NCI-H1105 treated with DMSO at 0.1 percent for 48 hours (cell line): ENCODE measurements around the gene PDZRN3.
A peak's percentile ranks its signal among the peaks of the same experiment; 100 is the strongest.
"Not testable (repeated sequence)": the region's sequence is repeated elsewhere in the genome, so short reads cannot be mapped to it uniquely, and the experiment has no call there.

Experiments used
- DNase-seq: peaks from one replicate; lab custom pipeline; 2025; lab: John Stamatoyannopoulos, UW

Gene PDZRN3

DNA sequence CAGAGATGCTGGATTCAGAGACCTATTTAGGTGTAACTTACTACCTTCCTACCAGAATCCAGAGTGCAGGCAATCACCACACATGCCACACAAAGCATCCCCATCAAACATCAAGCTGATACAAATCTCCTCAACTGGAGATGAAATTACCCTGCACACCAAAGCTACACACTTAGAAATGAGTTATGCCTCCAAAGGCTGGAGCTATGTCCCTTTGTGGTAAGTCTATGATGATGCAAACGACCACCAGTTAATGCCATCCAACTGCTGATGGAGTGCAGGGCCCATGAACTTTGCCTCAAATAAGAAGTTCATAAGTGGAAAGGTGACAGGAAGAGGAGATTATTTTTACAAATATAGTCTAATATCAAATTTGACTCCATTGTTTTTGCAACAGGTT is 38.1 kb downstream of the PDZRN3 start:
- no peak for DNase-seq

DNA sequence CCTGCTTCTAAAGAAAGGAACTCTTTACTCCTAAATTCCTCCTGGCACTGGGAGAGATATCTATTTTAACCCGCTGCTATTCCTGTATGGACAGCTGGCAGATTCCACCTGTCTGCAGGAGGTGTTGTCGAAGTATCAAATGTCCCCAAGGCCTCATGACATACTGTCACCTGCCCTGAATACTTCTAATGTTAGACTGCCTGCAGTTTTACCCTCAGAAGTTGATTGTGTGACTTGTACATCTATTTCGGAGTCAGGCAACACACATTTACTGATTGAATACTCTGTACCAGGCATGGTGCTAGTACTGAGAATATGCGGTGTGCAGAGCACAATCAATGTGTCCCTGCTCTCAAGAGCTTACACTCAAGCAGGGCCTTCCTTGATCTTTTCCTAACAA is 38.6 kb downstream of the PDZRN3 start:
- DNase-seq, result no peak

DNA sequence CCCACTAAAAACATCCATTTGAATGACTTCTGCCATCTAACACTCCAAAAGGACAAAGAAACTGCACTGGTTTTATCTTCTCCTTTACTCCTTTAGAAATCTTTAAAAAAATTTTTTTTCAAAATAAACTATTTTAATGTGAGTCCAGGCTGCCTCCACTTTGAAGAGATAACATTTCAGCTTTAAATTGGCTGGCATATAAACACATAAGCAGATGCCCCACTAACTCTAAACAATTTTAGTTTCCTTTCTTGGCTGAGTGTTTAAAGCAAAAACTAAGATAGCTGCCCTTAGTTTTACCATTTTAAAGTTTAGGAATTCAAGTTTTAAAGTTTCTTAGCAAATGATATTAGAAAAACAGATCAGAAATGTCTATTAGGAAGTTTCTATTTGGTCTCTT is 39.9 kb downstream of the PDZRN3 start:
- DNase-seq, result no peak

DNA sequence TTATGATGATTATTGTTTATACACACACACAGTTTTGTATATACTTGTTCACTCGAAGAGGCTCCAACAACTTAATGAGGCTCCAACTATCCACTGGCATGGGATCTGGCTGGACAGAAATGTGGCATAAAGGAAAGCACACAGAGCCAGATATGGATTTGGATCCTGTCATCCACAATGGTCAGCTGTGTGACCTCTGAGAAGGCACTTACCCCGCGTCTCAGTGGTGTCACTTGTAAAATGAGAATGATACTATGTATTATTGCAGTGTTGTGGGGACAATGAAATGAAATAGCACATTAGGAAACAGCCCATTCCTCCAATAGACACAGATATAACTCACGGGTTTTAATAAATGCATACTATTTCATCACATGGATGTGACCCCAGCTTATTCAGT is 42.2 kb downstream of the PDZRN3 start:
- DNase-seq, result no peak

DNA sequence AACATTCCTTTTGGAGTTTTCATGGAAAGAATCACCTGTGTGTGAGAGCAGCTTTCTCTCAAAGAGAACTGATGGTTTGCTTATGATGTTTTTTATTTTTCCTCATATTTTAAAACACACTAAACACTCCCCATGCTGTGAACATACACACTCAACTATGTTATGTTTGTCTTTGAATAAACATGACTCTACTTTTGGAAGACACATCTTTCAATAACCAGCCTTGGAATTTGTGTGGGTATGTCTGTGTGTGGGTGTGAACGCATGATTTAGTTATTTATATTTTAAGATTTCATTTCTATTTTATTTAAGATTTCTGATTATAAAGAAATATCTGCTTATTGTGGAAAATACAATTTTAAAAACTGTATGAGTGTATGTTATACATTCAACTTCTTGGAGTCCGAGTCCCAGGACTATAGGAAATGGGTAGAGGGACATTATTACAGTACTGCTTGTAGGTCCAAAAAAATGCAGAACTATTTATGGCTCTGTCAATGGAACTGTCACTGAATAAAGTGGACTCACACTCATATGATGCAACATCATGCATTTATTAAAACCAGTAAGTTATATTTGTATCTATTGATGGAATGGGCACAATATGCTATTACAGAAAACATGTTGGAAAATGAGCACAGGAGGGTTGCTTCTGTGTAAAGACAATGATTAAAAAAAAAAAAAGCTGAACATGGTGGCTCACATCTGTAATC is 43.5 kb downstream of the PDZRN3 start:
- no peak for DNase-seq

DNA sequence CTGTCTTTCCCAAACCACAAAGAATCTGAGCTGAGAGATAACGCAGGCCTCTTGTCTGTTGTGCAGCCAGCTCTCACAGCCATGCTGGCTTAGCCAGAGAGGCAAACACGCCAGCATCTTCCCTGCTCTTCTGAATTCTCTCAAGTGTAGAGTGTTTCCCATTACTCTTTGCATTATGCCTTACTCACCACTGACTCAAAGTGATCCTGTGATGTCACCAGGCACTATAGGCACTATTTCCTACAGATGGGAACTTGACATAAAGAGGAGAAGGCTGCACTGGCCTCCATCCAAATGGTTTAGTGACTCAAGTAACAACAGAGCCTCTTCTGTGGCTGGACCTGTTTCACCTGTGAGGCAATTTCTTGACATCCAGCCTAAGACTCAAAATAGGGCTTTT is 44.4 kb downstream of the PDZRN3 start:
- peak; percentile 34 for DNase-seq

DNA sequence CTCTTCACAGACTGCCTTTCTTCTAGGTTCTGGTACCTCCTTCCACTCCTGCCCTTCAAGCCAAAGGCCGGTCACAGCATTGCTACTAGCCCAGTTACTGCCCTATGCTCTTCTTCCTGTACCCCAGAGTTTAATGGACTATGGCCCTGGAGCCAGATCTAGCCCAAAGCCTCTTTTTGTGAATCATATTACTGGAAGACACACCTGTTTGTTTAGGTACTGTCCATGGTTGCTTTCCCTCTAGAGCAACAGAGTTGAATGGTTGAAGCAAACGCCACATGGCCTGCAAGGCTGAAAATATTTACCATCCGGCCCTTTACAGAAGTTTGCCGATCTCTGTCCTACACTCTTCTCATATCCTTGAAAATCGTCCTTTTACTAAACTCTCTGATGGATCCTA is 47.0 kb downstream of the PDZRN3 start:
- DNase-seq, result no peak

DNA sequence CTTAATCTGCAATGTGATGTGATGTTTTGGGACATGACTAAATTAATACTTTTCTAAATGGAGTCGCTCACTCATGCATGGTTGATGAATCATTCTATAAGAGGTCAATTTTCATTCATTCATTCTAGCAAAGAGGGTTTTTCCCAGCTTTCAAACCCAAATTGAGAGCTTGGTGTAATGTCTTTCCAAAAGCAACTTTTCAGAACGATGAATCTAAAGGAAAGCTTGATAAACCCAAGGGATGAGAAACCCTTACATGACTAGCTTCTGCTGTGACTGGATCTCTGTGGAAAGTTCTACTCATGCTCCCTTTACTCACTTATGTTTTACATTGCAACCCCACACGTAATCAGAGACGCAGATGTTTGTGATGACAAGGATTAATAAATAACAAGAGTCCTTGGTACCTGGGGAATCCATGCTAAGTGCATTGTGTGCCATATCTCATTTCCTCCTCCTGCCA is 47.7 kb downstream of the PDZRN3 start:
- DNase-seq, result no peak

DNA sequence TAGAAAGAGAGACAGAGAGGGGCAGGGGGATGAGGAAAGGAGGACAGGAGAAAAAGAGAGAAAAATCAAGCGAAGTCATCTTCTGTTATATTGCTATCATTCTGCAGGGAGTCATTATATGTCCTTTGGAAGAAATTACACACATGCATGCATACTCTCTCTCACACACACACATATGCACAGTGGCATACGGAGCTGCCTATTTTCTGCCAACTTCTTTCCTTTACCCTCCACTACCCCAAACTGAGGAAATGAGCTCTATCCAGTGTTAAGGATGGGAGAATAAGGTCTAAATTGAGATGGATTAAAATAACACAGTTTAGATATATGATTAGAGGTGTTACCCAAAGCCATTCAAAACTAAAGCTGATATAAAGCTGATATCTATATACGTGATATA is 48.8 kb downstream of the PDZRN3 start:
- no peak for DNase-seq

DNA sequence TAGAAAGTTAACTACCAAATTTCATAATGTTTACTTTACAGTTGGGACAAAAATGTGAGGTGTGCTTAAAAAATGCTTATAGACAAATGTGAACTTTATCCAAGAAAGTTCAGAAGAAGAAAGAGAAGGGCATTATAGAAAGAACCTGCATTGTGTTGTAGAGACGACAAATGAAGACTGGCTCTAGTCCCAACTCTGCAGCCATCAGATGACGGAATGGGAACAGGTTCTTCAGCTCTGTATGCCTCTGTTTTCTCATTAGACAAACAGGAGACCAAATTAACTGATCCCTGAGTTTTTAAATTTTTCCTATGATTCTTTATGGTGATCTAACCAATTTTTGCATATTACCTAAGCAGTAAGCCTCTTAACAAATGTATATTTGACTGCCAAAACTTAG is 49.2 kb downstream of the PDZRN3 start:
- no peak for DNase-seq

DNA sequence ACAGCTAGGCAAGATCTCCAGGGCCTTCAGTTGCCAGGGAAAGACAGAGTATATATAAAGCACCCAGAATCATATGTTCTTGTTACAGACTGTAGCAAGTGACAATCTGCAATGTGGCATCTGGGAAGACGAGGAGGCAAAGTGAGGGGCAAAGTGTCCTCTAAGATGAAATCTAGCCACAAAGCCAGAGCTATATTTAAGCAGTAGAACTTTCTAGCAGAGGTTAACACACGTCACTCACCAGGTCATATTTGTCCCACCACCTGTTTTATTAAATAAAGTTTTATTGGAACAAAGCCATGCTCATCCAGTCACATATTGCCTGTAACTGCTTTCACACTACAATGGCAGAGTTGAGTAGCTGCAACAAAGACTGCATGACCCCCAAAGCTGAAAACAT is 51.5 kb downstream of the PDZRN3 start:
- no peak for DNase-seq

DNA sequence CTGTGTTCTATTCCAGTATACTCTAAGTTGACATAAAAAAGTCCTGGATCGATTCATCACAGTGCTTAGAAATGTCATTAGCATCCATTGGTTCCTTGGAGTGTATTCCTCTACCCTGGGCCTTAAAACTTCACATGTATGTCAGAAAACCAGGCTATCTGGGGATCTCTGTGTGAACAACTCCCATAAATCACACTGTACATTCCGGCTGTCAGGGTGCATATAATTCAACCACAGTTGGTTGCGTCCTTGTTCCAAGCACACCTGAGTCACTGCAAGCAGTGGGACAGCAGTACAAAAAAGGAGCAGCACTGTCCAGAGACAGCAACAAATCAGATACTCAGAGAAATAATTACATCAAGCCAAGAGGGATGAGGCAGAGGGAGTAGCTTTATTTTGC is 52.4 kb downstream of the PDZRN3 start:
- DNase-seq, result no peak

DNA sequence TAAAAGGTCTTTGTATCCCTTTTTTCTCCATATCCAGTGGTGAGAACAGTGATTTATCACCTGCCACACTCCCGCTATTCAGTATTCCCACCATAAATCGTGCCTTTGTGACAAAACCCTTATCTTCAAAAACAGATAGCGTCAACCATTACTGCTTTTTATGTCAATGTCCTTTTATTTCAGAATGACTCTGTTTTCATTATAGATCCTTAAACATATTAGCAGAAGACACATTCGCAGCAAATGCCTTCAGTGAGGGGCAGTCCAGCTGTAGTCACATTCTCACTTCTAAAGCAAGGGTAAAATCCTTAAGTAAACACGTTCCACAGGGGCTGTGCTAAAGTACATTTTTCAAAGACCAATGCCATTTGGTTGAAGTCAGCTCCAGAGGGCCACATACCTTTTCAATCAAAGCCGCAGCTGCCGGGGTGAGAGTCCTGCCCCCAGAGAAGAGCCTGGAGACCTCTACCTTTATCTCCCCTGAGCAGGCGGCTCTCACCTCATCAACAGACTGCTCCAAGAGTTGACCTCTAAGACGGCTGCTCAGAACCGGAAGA is 53.4 kb downstream of the PDZRN3 start:
- no peak for DNase-seq

DNA sequence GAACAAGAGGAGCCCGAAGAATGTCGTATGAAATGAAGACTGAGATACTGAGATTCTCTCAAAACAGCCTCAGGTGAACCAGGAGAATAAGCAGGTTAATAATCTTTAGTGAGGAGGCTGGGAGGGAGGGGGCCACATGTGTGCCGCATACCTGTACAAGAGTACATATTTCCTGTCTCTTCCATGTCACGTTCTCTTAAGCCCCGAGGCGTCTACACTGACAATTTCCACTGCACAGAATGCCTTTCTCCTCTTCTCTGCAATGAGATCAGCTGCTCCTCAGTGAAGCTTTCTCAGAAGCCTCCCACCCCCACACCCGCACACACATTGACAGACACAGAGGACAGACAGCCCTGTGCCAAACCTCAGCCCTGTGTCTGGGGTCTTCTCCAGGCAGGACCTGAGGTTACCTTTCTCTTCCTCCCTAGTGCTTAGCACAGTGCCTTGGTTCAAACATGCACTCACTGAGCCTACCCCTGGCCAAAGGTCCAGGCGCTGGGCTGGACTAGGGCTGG is 55.4 kb downstream of the PDZRN3 start:
- no peak for DNase-seq

DNA sequence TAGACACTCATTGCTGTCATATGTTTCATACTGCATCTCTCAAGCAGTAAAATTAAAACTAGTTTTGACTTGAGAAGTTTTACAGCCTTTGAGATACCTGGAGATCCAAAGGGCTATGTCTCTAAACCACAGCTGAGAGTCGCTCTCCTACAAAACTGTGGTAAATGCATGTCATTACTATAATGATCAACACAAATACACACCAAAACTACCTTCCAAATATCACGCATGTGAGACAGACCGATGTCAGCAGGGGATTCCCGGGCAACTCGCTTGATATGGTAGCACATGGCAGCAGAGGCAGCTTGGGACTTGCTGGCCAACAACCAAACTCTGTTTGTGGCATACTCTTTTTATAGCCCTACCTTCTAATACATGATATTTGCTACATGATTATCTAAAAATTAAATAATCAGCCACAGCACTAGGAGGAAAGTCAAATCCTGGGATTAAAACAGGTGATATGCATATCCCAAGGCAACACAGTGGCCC is 56.3 kb downstream of the PDZRN3 start:
- DNase-seq, result no peak

DNA sequence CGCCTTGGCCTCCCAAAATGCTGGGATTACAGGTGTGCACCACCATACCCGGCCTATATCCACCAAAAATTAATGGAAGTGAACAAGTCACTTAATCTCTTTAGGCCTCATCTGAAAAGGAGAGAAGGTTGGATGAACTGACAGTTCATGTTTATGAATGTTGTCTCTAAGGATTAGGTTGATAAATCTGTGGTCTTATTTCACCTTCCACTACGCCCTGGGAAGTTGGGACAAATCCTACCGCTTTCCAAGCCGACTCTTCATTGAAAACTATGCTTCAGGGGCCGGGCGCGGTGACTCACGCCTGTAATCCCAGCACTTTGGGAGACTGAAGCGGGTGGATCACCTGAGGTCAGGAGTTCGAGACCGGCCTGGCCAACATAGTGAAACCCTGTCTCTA is 59.4 kb downstream of the PDZRN3 start:
- DNase-seq, result not testable (repeated sequence)

DNA sequence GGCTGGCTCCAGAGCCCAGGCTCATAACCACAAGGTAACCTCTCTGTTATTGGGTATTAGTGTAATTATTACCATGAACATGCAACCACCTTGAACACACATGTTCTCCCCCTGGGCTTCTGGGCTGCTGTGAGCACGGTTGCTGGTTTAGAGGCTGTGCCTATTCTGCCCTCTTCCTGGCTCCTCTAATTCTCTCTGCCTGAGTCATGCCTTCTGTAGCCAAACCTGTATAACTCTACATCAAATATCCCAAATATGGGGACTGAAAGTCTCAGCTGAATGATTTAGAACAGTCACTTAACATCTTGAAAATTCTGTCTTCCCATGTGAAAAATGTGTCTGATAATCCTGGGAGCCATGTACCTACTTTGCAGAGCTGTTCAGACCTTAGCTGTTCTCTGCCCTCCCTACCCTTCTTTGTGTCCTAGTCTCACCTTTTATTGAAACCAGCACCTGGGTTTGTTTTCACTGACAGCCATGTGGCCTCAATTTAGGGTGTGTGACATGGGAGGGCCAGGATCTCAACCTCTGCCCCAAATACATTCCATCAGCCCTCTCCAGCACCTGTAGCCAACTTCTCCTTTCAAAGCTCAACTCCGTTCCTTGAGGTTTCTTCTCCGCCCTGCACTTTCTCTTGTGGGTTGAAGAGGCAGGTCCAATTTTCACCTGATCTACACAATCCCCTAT is 60.7 kb downstream of the PDZRN3 start:
- no peak for DNase-seq

DNA sequence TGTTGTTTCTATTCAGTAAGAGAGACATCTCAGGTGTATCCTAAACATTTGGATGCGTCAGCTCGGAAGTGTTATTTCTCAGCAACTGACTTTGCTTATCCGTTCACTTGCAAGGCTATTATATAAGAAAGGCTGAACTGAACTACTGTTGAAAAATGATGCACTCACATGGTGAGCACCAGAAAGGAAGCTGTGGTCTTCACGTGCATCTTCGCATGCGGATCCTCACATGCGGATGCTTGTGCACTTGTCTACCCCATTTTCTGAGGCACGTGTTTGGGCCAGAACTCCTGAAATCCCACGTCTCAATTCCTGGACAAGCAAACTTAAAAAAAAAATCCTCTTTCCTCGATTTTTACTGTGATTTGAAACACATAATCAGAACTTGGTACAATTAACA is 63.2 kb downstream of the PDZRN3 start:
- DNase-seq, result no peak

DNA sequence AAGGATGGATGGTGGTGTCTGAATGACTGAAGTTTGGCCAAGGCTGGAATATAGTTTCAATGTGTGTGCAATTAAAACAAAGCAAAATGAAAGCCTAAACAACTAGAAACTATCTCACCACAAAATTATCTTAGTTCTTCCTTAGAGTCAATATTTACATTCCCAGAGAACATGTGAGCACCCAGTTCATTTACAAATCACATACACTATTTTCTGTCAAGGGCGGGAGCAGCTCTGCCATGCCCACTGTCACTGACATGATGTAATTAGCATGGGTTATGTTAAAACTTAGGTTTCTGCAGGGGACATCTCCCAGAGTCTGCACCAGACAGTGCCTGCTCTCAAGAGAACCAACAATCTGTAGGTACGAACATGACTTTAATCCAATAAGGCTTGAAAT is 65.0 kb downstream of the PDZRN3 start:
- DNase-seq, result no peak

DNA sequence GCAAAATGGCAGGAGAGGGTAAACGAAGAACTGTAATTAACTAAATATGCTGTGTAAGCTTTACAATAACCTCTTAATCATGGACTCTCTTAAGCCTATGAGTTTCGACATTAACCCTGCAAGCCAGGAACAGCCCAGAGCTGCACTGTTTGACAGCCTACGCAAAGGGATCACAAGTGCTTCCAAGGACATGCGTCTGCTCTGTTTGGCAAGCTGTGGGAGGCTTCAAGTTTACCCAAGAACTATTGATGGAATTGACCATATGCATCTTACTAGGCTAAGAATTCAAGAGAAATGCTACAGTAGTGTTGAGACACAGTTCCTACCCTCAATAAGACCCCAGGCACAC is 66.0 kb downstream of the PDZRN3 start:
- DNase-seq, result peak; percentile 51

DNA sequence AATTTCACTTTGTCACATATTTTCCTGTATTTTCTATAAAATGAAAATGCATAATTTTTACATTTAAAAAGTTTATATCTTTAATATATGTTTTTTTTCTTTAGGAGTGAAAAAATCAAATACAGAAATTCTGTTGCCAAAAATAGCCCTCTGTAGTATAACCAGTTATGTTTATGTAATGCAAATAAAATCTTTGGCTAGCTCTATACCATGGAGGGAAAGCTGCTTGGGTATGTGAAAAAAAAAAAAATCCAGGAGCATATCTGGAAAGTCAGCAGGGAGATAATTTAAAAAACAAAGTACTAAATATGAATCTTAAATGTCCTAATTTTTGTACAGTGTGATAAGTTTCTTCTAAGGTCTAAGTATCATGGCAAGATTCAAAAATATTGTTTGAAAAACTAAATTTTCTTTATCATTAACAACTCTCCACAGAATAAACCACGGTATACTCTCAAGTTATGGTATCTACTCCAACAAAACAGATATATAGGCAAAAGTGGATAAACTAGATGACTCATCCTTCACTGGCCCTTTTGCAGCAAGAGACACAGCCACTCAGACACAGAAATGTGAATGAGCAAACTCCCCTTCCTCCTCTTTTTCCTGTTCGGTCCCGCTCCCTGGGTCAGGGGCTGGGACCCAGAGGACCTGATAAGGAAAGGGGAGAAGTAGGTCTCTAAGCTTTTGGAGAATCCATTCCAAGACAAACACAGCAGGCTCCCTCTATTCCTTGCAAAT is 66.6 kb downstream of the PDZRN3 start:
- DNase-seq, result no peak

DNA sequence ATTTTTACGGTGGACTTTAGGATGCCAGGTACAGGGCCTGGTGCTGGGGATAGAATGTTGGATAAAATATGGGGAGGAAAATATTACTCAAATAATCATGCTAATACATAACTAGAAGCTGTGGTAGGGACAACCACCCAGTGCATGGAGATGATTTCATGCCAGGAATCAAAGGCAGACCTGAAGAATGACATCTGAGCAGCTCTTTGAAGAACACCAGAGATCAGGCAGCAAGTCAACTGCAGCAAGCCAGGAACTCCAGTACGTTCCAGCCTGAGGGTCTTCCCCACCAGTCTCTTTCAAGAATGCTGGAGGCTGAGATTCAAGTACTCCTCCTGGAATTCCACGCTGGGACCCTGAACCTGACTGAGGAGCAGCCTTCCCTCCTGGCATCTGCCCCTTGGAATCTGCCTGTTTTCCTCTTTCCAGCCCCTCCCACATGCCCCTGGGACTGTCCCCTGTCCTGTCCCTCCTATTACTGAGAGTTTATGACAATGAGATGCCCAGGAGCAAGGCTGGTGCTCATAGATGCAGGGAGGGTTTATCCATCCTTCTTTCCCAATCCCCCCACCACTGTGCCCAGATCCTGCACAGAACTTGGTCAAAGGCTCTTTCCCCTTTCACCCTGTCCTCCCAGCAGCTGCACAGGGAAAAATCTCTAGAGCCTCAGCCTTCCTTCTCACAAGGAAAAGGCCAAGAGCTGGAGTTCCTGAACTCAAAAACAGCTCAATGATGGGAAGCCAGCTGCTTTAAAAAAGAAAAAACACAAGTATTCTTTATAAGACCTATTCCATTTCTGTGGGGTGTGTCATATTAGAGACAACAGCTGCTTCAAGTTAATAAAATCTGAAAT is 68.0 kb downstream of the PDZRN3 start:
- DNase-seq, result no peak
